ENCODE data around the gene ANKRD33.

Gene ANKRD33

GRCh38 chr12:51855586-51856428 is 32.1 kb upstream of the ANKRD33 start:
- in situ Hi-C loops (cut with MboI; ENCODE audit: low sequenced_read_pairs) = loop anchor here (25.0 kb wide), 1 partner anchor 419 kb away; no protein-coding TSS in a partner anchor

- in situ Hi-C loops (cut with MboI; ENCODE audit: low sequenced_read_pairs) = loop anchor here (25.0 kb wide), 1 partner anchor 424 kb away; no protein-coding TSS in a partner anchor
These were observed 26.9 kb upstream of the ANKRD33 start for GRCh38 chr12:51860986-51861385.

GRCh38 chr12:51862947-51863346 is 25.0 kb upstream of the ANKRD33 start:
- in situ Hi-C loops (cut with MboI; ENCODE audit: low sequenced_read_pairs) = loop anchor here (25.0 kb wide), 1 partner anchor 426 kb away; no protein-coding TSS in a partner anchor

GRCh38 chr12:51863363-51863932 is 24.5 kb upstream of the ANKRD33 start:
- in situ Hi-C loops (cut with MboI; ENCODE audit: low sequenced_read_pairs) = loop anchor here (25.0 kb wide), 1 partner anchor 426 kb away; no protein-coding TSS in a partner anchor

- in situ Hi-C loops (cut with MboI; ENCODE audit: low sequenced_read_pairs) = loop anchor here (25.0 kb wide), 1 partner anchor 427 kb away; no protein-coding TSS in a partner anchor
These were observed 23.7 kb upstream of the ANKRD33 start for GRCh38 chr12:51863933-51864832.

- in situ Hi-C loops (cut with MboI; ENCODE audit: low sequenced_read_pairs) = loop anchor here (25.0 kb wide), 1 partner anchor 428 kb away; no protein-coding TSS in a partner anchor
These were observed 22.9 kb upstream of the ANKRD33 start for GRCh38 chr12:51864833-51865670.

- in situ Hi-C loops (cut with MboI; ENCODE audit: low sequenced_read_pairs) = loop anchor here (25.0 kb wide), 1 partner anchor 429 kb away; no protein-coding TSS in a partner anchor
These were observed 22.1 kb upstream of the ANKRD33 start for GRCh38 chr12:51865757-51866270.

- in situ Hi-C loops (cut with MboI; ENCODE audit: low sequenced_read_pairs) = loop anchor here (25.0 kb wide), 1 partner anchor 429 kb away; no protein-coding TSS in a partner anchor
These were observed 21.6 kb upstream of the ANKRD33 start for GRCh38 chr12:51866324-51866723.

GRCh38 chr12:51866762-51867161 is 21.1 kb upstream of the ANKRD33 start:
- in situ Hi-C loops (cut with MboI; ENCODE audit: low sequenced_read_pairs) = loop anchor here (25.0 kb wide), 1 partner anchor 429 kb away; no protein-coding TSS in a partner anchor

GRCh38 chr12:51867371-51867770 is 20.5 kb upstream of the ANKRD33 start:
- in situ Hi-C loops (cut with MboI; ENCODE audit: low sequenced_read_pairs) = loop anchor here (25.0 kb wide), 1 partner anchor 430 kb away; no protein-coding TSS in a partner anchor

- in situ Hi-C loops (cut with MboI; ENCODE audit: low sequenced_read_pairs) = loop anchor here (25.0 kb wide), 1 partner anchor 431 kb away; no protein-coding TSS in a partner anchor
These were observed 20.0 kb upstream of the ANKRD33 start for GRCh38 chr12:51867796-51868428.

GRCh38 chr12:51868821-51869495 is 18.9 kb upstream of the ANKRD33 start:
- in situ Hi-C loops (cut with MboI; ENCODE audit: low sequenced_read_pairs) = loop anchor here (25.0 kb wide), 1 partner anchor 432 kb away; no protein-coding TSS in a partner anchor

GRCh38 chr12:51869496-51869865 is 18.4 kb upstream of the ANKRD33 start:
- in situ Hi-C loops (cut with MboI; ENCODE audit: low sequenced_read_pairs) = loop anchor here (25.0 kb wide), 1 partner anchor 432 kb away; no protein-coding TSS in a partner anchor

GRCh38 chr12:51869931-51870330 is 18.0 kb upstream of the ANKRD33 start:
- in situ Hi-C loops (cut with MboI; ENCODE audit: low sequenced_read_pairs) = loop anchor here (25.0 kb wide), 1 partner anchor 433 kb away; no protein-coding TSS in a partner anchor

- in situ Hi-C loops (cut with MboI; ENCODE audit: low sequenced_read_pairs) = loop anchor here (25.0 kb wide), 1 partner anchor 433 kb away; no protein-coding TSS in a partner anchor
These were observed 17.4 kb upstream of the ANKRD33 start for GRCh38 chr12:51870504-51870903.

GRCh38 chr12:51871126-51871525 is 16.8 kb upstream of the ANKRD33 start:
- in situ Hi-C loops (cut with MboI; ENCODE audit: low sequenced_read_pairs) = loop anchor here (25.0 kb wide), 1 partner anchor 434 kb away; no protein-coding TSS in a partner anchor

- in situ Hi-C loops (cut with MboI; ENCODE audit: low sequenced_read_pairs) = loop anchor here (25.0 kb wide), 1 partner anchor 435 kb away; no protein-coding TSS in a partner anchor
These were observed 15.8 kb upstream of the ANKRD33 start for GRCh38 chr12:51871918-51872688.
